GM12878 (cell line): ENCODE measurements around the gene GRIK4. TPM values are rescaled to one million over a fixed set of nuclear protein-coding genes. Genes with fewer than 3 reads are reported as not detected.
A peak's percentile ranks its signal among the peaks of the same experiment; 100 is the strongest.

Experiments used
- ATAC-seq: fragments of 200-7000 bp; cut with Tn5 transposase; 3 replicates; pipeline ENCODE4 v1.9.1; 2020; ENCODE audit warnings: mild to moderate bottlenecking, moderate library complexity
- BruUV-seq: library from RNA; stranded (reverse); fragments of 400-500 nt; replicated peaks from 2 replicates; lab custom pipeline; 2021; lab: Mats Ljungman, UMichigan
- CTCF ChIA-PET: fragments of 300-600 bp; sonication (Branson Sonifier 250); formaldehyde crosslinking; extraction: SDS; loops from one replicate; lab custom pipeline; 2021; ENCODE audit warnings: inconsistent platforms; lab: Yijun Ruan, JAX
- POLR2A ChIA-PET: fragments of 350-600 bp; formaldehyde crosslinking; extraction: SDS; loops from one replicate; lab custom pipeline; 2021; ENCODE audit warnings: inconsistent platforms; lab: Charles Lee
- RAD21 ChIA-PET: fragments of 300-600 bp; sonication (Branson Sonifier 250); formaldehyde crosslinking; loops from one replicate; lab custom pipeline; 2023; ENCODE audit warnings: antibody characterized with exemption; ENCODE audit not compliant: unreplicated experiment; lab: Charles Lee
- SMC1A ChIA-PET: fragments of 300-600 bp; sonication (Branson Sonifier 250); formaldehyde crosslinking; loops from one replicate; lab custom pipeline; 2023; ENCODE audit not compliant: unreplicated experiment, uncharacterized antibody; lab: Charles Lee
- DNase-seq: peaks from one replicate; pipeline ENCODE4 v3.0.0-alpha.2; 2011; ENCODE audit warnings: low read depth, low spot score
- FAIRE-seq: peaks from 3 replicates; lab custom pipeline; 2011; peaks lifted over from hg19 to GRCh38; lab: Jason Lieb, UNC
- H2AFZ ChIP-seq: 2 replicates; pipeline ENCODE4 v1.6.0; 2011; ENCODE audit warnings: low read depth, low read length, control low read depth; ENCODE audit not compliant: control insufficient read depth
- H3K27ac ChIP-seq: 2 replicates; pipeline ENCODE4 v1.5.1; 2011; ENCODE audit warnings: control low read depth; ENCODE audit not compliant: control insufficient read depth, insufficient read depth
- H3K27me3 ChIP-seq, 2 experiments: replicated peaks in 1 of 2; 2 replicates each; pipeline versions ENCODE4 v1.6.0 to v1.6.1; 2011; ENCODE audit warnings: low read length in 1 of 2; ENCODE audit not compliant: control insufficient read depth in 2 of 2, insufficient read depth in 2 of 2
- H3K36me3 ChIP-seq, 2 experiments: 2 replicates each; pipeline ENCODE4 v1.5.1; 2011; ENCODE audit warnings: low read length in 1 of 2; ENCODE audit not compliant: control insufficient read depth in 2 of 2, insufficient read depth in 2 of 2
- H3K4me1 ChIP-seq: 2 replicates; pipeline ENCODE4 v1.6.1; 2011; ENCODE audit warnings: mild to moderate bottlenecking, low read length, moderate library complexity, mixed read lengths; ENCODE audit not compliant: control insufficient read depth, insufficient read depth
- H3K4me2 ChIP-seq: 2 replicates; pipeline ENCODE4 v1.6.0; 2011; ENCODE audit warnings: control low read depth; ENCODE audit not compliant: control insufficient read depth, insufficient read depth
- H3K4me3 ChIP-seq: fragments of 200-600 bp; sonication (generic); 2 replicates; pipeline ENCODE4 v1.5.1; 2016
- H3K79me2 ChIP-seq: 2 replicates; pipeline ENCODE4 v1.6.0; 2011; ENCODE audit warnings: low read length; ENCODE audit not compliant: control insufficient read depth, insufficient read depth
- H3K9ac ChIP-seq: 2 replicates; pipeline ENCODE4 v1.8.0; 2011; ENCODE audit warnings: low read length, control low read depth, mixed read lengths; ENCODE audit not compliant: control insufficient read depth, insufficient read depth
- H3K9me3 ChIP-seq: replicated peaks from 3 replicates; pipeline ENCODE4 v1.5.1; 2011; ENCODE audit warnings: mild to moderate bottlenecking, low read length; ENCODE audit not compliant: control insufficient read depth, insufficient read depth
- H4K20me1 ChIP-seq: 2 replicates; pipeline ENCODE4 v1.6.0; 2011; ENCODE audit not compliant: control insufficient read depth, insufficient read depth
- BACH1 ChIP-seq: fragments of 450-650 bp; IDR thresholded peaks from 2 replicates; pipeline ENCODE4 v1.6.1; 2017; ENCODE audit warnings: mild to moderate bottlenecking, borderline replicate concordance
- CTCF ChIP-seq, 3 experiments: IDR thresholded peaks in 2 of 3; conservative IDR thresholded peaks in 1 of 3; 2 replicates each; pipeline ENCODE4 v1.5.1; 2011; ENCODE audit warnings: low read depth in 3 of 3, low read length in 3 of 3, mild to moderate bottlenecking in 3 of 3, control low read depth in 2 of 3, moderate library complexity in 2 of 3, inconsistent platforms in 1 of 3, mixed read lengths in 1 of 3; ENCODE audit not compliant: control insufficient read depth in 2 of 3, insufficient read depth in 1 of 3; ENCODE audit errors: extremely low read depth in 1 of 3
- JUND ChIP-seq: IDR thresholded peaks from 2 replicates; pipeline ENCODE4 v1.6.1; 2012; ENCODE audit warnings: low read depth, mild to moderate bottlenecking, low read length, improper control_type of control experiment, moderate library complexity
- KAT2A ChIP-seq: conservative IDR thresholded peaks from 2 replicates; pipeline ENCODE4 v1.6.1; 2011; ENCODE audit warnings: low read depth, low read length; ENCODE audit not compliant: control insufficient read depth
- KLF5 ChIP-seq: fragments of 450-650 bp; IDR thresholded peaks from 2 replicates; pipeline ENCODE4 v1.6.1; 2014; ENCODE audit warnings: mild to moderate bottlenecking; ENCODE audit not compliant: partially characterized antibody
- NR2C2 ChIP-seq: IDR thresholded peaks from 2 replicates; pipeline ENCODE4 v1.6.1; 2011; ENCODE audit warnings: borderline replicate concordance, low read depth; ENCODE audit not compliant: control insufficient read depth, insufficient read length
- STAT3 ChIP-seq: IDR thresholded peaks from 2 replicates; pipeline ENCODE4 v1.6.1; 2011; ENCODE audit warnings: low read depth, low read length, improper control_type of control experiment
- SUZ12 ChIP-seq: fragments of 200-600 bp; sonication (generic); IDR thresholded peaks from one replicate; pipeline ENCODE4 v1.6.1; 2018; ENCODE audit warnings: antibody characterized with exemption, mild to moderate bottlenecking; ENCODE audit not compliant: unreplicated experiment
- WRNIP1 ChIP-seq: IDR thresholded peaks from 2 replicates; pipeline ENCODE4 v1.6.1; 2011; ENCODE audit warnings: low read depth, low read length, improper control_type of control experiment, borderline replicate concordance
- YBX1 ChIP-seq: fragments of 450-650 bp; IDR thresholded peaks from 2 replicates; pipeline ENCODE4 v1.6.1; 2016; ENCODE audit warnings: antibody characterized with exemption
- WGBS: methylation state at CpG from one replicate; pipeline ENCODE4 v1.1.6; 2016; ENCODE audit warnings: low lambda C conversion rate; ENCODE audit not compliant: insufficient replicate concordance, insufficient coverage; ENCODE audit errors: missing lambda C conversion rate; 5-methylcytosine and 5-hydroxymethylcytosine counted together
- in situ Hi-C: fragments of 300-500 bp; cut with MboI; formaldehyde crosslinking; loops from 9 replicates; pipeline ENCODE4 v1.14.3; 2018; ENCODE audit warnings: mixed read lengths
- intact Hi-C: fragments of 100-400 bp; cut with micrococcal nuclease; formaldehyde crosslinking; loops from one replicate; pipeline ENCODE4 v1.14.2; 2022; ENCODE audit not compliant: unreplicated experiment
- polyA plus RNA-seq, 11 experiments: library from polyadenylated mRNA; depleted of rRNA in 4 of 11; unstranded in 6 of 11; stranded (reverse) in 5 of 11; fragments of >200 nt; fragmentation: Nextera tagmentation in 4 of 11; fragmentation: Illumina TruSeq in 1 of 11; extraction: Ambion mirVana in 4 of 11; extraction: Trizol in 1 of 11; gene quantifications; 1 replicate in 1 of 11; 2 replicates in 10 of 11; pipeline versions ENCODE4 v1.2.1 to v1.2.3, GENCODE V29; 2011 to 2016; ENCODE audit warnings: inconsistent platforms in 2 of 11, missing spikeins in 2 of 11, low read depth in 1 of 11
- total RNA-seq, 4 experiments: library from RNA; depleted of rRNA in 3 of 4; stranded (reverse); fragments of >200 nt in 3 of 4; fragmentation: Illumina TruSeq in 1 of 4; extraction: Trizol in 1 of 4; gene quantifications; 2 replicates each; pipeline versions ENCODE4 v1.2.1 to v1.2.3, GENCODE V29; 2013 to 2021
- TF ChIP-seq, protein P1 (sequence below): fragments of 450-650 bp; IDR thresholded peaks from 2 replicates; pipeline ENCODE4 v1.6.1; 2017; ENCODE audit warnings: antibody characterized with exemption, mild to moderate bottlenecking, moderate library complexity
- TF ChIP-seq, protein P2 (sequence below): IDR thresholded peaks from 2 replicates; pipeline ENCODE4 v1.6.1; 2012; ENCODE audit warnings: low read depth, low read length, improper control_type of control experiment

The GRIK4 gene
- total and polyA plus RNA-seq, 10 of the 15 experiments (the other 5 are each of a cell fraction or from before 2014, with no cell fraction given) = 0.33 to 3.6 (median 0.72) TPM

DNA sequence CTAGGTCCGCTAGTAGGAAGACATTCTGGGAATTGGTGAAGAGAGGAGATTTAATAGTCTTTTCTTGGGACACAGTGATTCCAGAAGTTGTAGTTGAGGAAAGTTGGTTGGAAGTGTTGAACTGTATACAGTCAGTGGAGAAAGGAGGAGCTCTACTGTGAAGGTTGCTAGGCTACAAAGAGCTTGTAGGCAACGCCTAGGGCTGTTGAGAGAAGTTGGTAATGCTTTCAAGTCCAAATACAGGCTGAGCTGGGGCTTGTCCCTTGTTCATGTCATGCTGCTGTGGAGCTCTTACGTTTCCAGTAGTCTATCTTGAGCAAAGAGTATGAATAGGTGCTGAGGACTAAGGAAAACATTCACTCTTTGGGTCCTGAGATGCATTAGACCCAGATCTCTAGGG lies 513.4 kb downstream of the GRIK4 start:
- whole genome bisulfite sequencing = 76% methylated on average over 3 of the region's 3 CpGs
- RAD21 ChIA-PET = interaction anchor here (0.8 to 1.4 kb wide), 4 partner anchors 11 to 170 kb away, joined by 3 to 5 read pairs (median 3); no protein-coding TSS in a partner anchor
- DNase-seq = no peak
- no peaks in the 10 kb centered on the region for H3K4me1 ChIP-seq
- no peak overlapping the region for H2AFZ ChIP-seq
- ATAC-seq = peak; percentile 56
- peak overlapping the region; percentile 83 for H3K9ac ChIP-seq
- no peaks in the 10 kb centered on the region for H3K27me3 ChIP-seq
- in situ Hi-C loops (no loop called here), intact Hi-C loops (loop anchor here (10.0 kb wide), 1 partner anchor 270 kb away; the partner anchor contains the start of gene SC5D)
- peak overlapping the region; percentile 81 for H3K4me2 ChIP-seq
- CTCF ChIA-PET = interaction anchor here (1.0 to 1.5 kb wide), 5 partner anchors 10 to 340 kb away, joined by 3 to 5 read pairs (median 3); no protein-coding TSS in a partner anchor
- no peaks in the 10 kb centered on the region for H3K9me3 ChIP-seq
- peak overlapping the region; percentile 81 for H3K4me3 ChIP-seq
- FAIRE-seq = peak; percentile 83
- POLR2A ChIA-PET = interaction anchor here (0.5 to 1.4 kb wide), 5 partner anchors 10 to 97 kb away, joined by 3 to 4 read pairs (median 3); no protein-coding TSS in a partner anchor
- SMC1A ChIA-PET = interaction anchor here (0.9 to 2.2 kb wide), 7 partner anchors 9 to 725 kb away, joined by 3 to 9 read pairs (median 3); no protein-coding TSS in a partner anchor
- peaks cover 23% of the 10 kb centered on the region for H3K79me2 ChIP-seq
- no peaks in the 10 kb centered on the region for H3K36me3 ChIP-seq
- no peak overlapping the region for H3K27ac ChIP-seq
- BruUV-seq = TSS peak; percentile 60
- H4K20me1 ChIP-seq = no peaks in the 10 kb centered on the region
- TF ChIP-seq JUND = no peak
- no peak for TF ChIP-seq NR2C2
- TF ChIP-seq STAT3 = no peak
- no peak for TF ChIP-seq YBX1
- TF ChIP-seq KLF5 = no peak
- no peak for TF ChIP-seq BACH1
- TF ChIP-seq, all 136 proteins: peak for 0

DNA sequence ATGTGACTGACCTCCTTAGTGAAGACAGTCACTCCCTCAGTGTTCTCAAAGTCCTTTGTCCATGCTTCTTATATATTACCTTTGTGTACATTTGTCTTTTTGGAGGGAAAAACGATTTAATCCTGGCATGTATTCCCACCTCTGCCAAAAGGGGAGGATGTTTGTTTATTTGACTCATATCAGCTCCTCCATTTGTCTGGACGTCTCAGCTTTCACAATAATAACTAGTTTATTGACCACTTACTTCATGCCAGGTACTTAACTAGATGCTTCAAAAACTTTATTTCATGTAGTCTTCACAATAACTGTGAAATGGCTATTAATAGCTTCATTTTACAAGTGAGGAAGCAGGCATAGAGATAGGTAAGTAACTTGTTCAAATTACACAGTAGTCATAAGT lies 517.6 kb downstream of the GRIK4 start:
- SMC1A ChIA-PET = interaction anchor here (1.4 kb wide), 1 partner anchor 166 kb away, joined by 3 read pairs; no protein-coding TSS in a partner anchor
- H2AFZ ChIP-seq = no peak overlapping the region
- POLR2A ChIA-PET = no interaction called here
- no peak overlapping the region for H3K27ac ChIP-seq
- WGBS = 48% methylated on average over 2 of the region's 2 CpGs
- ATAC-seq = no peak
- H3K4me2 ChIP-seq = no peak overlapping the region
- no peaks in the 10 kb centered on the region; the same call in 2 of the 3 replicates for H3K9me3 ChIP-seq
- no TSS peak for BruUV-seq
- H3K79me2 ChIP-seq = peaks cover 20% of the 10 kb centered on the region
- RAD21 ChIA-PET = no interaction called here
- H3K4me3 ChIP-seq = no peak overlapping the region
- H3K27me3 ChIP-seq = no peaks in the 10 kb centered on the region
- in situ Hi-C loops (no loop called here), intact Hi-C loops (loop anchor here (10.0 kb wide), 1 partner anchor 266 kb away; the partner anchor contains the start of gene SC5D)
- no peaks in the 10 kb centered on the region for H3K36me3 ChIP-seq
- H3K4me1 ChIP-seq = no peaks in the 10 kb centered on the region
- no peak for DNase-seq
- CTCF ChIA-PET = no interaction called here
- no peak for FAIRE-seq
- H4K20me1 ChIP-seq = no peaks in the 10 kb centered on the region
- H3K9ac ChIP-seq = no peak overlapping the region
- TF ChIP-seq, protein P1, sequence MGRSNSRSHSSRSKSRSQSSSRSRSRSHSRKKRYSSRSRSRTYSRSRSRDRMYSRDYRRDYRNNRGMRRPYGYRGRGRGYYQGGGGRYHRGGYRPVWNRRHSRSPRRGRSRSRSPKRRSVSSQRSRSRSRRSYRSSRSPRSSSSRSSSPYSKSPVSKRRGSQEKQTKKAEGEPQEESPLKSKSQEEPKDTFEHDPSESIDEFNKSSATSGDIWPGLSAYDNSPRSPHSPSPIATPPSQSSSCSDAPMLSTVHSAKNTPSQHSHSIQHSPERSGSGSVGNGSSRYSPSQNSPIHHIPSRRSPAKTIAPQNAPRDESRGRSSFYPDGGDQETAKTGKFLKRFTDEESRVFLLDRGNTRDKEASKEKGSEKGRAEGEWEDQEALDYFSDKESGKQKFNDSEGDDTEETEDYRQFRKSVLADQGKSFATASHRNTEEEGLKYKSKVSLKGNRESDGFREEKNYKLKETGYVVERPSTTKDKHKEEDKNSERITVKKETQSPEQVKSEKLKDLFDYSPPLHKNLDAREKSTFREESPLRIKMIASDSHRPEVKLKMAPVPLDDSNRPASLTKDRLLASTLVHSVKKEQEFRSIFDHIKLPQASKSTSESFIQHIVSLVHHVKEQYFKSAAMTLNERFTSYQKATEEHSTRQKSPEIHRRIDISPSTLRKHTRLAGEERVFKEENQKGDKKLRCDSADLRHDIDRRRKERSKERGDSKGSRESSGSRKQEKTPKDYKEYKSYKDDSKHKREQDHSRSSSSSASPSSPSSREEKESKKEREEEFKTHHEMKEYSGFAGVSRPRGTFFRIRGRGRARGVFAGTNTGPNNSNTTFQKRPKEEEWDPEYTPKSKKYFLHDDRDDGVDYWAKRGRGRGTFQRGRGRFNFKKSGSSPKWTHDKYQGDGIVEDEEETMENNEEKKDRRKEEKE = no peak
- no peak for TF ChIP-seq WRNIP1
- TF ChIP-seq, protein P2, sequence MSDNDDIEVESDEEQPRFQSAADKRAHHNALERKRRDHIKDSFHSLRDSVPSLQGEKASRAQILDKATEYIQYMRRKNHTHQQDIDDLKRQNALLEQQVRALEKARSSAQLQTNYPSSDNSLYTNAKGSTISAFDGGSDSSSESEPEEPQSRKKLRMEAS = no peak
- TF ChIP-seq KAT2A = no peak
- TF ChIP-seq SUZ12 = no peak
- no peak for TF ChIP-seq CTCF (IDR thresholded peaks at IDR 0.05 in 2 of 3, conservative IDR thresholded peaks at IDR 0.05 in 1 of 3; ENCODE audit: control insufficient read depth in 2 of 3, extremely low read depth in 1 of 3, insufficient read depth in 1 of 3, low read depth in 3 of 3, low read length in 3 of 3)
